ENCODE measurements around the gene SLCO1C1.
"Not testable (repeated sequence)": the region's sequence is repeated elsewhere in the genome, so short reads cannot be mapped to it uniquely, and the experiment has no call there.

SLCO1C1 gene

DNA sequence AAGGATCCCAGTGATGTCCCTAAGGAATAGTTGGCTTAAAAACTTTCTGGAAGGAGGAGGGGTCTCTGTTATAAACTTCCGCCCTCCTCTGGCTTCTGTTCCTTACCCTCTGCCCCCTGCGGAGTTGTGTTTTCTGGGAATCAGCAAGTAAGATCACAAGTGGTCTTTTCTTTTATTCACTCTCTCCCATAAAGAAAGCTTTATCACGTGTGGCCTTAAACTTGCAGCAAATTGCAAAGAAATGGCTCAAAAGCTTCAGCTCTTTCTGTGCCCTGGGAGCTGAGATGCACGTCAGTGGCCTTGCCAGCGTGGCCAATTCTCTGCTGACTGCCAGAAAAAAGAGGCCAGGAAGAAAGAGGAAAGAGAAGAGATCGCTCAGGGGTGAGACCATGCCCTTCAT is at the start of gene SLCO1C1:
SLCO1C1 (plus strand) TSS at position 101 of the 400 bp plus-strand sequence. CDS start 4,245 bp downstream, outside the sequence.
- DNase-seq: peak; percentile 6

DNA sequence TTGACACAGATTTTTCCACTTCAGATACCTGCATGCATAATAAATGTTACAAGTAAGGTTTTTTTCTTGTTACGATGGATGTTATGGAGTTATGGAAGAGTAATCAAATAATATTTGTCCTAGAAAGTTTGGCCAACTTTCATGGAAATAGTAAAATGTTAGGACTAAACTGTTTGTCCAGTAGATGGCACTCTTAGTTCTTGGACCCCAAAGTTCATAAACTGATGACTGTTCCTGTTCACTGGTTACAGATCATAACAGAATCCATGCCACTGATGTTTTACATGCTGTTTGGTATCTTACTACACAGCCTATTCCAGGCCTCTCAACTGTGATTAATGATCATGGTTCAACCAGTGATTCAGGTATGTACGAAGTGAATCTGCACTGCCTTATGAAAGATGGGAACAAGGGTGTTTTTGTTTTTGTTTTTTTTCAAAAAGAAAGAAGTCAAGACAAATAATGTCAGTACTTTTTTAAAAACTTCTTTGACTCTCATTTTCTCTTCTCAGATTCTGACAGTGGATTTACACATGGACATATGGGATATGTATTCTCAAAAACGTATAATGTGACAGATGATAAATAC is 48.8 kb upstream of the SLCO1C1 start:
- peak; percentile 72 for DNase-seq

DNA sequence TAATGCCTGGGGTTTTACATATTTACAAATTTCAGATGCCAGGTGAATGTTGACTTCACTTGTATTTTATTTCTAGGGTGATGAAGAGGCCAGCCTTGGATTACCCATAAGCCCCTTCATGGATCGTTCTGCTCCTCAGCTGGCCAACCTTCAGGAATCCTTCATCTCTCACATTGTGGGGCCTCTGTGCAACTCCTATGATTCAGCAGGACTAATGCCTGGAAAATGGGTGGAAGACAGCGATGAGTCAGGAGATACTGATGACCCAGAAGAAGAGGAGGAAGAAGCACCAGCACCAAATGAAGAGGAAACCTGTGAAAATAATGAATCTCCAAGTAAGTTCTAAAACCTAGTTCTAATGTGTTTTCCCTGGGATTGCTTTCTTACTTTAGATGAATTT is 41.3 kb upstream of the SLCO1C1 start:
- DNase-seq: no peak

GRCh38 chr12:20656600-20656999 is 38.5 kb upstream of the SLCO1C1 start:
- peak; percentile 10 for DNase-seq

DNA sequence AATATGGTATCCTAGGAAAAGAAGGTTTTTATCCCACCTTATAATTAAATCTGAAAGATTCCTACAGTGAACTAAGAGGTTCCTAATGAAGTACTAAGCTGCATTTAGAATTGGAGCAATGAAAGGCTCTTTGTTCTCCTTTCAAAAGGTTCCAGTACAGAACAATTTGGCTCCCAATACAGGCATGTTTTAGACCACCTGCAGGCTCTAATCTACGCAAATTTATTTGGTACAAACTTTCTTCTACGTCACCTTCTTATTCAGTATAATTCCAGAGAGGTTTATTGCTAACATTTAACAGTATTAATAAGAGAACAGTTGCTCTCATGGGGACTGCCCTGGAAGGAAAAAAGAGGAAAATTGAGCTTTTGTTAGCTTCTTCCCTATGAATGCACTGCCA is 37.6 kb upstream of the SLCO1C1 start:
- no peak for DNase-seq

DNA sequence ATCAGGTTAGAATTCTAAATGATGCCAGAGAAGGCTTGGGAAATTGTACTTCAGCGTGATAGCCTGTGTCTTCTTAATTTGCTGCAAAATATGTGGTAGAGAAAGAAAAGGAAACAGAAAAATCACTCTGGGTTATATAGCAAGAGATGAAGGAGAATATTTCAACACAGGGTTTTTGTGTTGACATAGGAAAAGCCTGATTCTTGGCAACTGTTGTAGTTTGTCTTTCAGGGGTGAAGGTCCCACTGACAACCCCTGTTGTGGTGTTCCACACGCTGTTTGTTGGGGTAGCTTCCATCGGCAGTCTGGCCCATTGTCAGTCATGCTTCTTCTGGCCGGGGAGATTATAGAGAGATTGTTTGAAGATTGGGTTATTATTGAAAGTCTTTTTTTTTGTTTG is 13.8 kb upstream of the SLCO1C1 start:
- no peak for DNase-seq

DNA sequence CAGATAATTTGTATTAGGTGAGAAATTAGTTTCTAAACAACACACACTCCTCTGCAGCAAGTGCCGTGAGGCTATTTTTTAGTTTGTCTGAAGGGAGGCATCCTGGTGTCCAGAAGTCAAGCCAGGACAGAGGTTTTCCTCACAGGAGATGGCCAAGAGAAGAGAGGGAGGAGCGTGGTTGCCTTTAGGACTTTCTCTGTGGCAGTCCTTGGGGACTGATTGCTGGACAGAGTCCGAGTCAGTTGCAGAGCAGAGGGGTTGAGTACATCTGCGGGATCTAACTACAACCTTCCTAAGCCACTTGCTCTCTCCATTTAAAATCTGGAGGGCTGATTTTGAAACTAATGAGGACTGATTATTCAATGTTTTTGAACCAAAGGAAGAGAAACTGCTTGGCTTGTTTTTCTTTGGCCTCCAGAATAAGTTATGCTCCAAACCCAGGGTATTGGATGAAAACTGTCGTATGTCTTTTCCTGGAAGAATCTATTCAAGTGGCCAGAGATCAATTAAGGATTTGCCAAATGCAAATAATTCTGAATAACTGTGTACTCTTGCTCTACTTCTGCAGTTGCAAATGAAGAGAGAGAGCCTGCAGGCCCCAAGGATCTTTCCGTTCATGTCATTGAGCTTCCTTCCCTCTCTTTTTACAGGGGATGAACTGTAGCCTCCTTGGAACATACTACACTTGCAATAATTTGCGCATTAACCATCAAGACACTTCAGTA is 1.2 kb downstream of the SLCO1C1 start:
- no peak for DNase-seq

- no peak for DNase-seq
Observed at GRCh38 chr12:20701106-20701505, 6.0 kb downstream of the SLCO1C1 start.

DNA sequence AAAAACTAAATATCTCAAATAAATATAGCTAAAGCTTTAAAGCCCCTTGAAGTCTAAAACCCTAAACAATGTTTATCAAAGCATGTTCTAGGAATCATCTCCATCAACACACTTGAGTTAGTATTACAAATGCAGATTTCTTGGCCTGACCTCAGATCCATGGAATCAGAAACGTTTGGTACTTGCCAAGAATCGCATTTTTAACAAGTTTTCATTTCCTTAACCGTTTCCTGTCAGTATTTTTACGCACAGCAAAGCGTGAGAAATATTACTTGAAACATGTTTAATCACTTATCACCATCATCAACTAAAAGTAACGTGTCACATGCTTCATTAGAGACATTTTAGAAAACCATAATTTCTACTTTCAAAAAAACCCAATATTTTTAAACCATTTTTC is 9.7 kb downstream of the SLCO1C1 start:
- DNase-seq: no peak

- DNase-seq: no peak
Observed at GRCh38 chr12:20711846-20712245, 16.7 kb downstream of the SLCO1C1 start.

DNA sequence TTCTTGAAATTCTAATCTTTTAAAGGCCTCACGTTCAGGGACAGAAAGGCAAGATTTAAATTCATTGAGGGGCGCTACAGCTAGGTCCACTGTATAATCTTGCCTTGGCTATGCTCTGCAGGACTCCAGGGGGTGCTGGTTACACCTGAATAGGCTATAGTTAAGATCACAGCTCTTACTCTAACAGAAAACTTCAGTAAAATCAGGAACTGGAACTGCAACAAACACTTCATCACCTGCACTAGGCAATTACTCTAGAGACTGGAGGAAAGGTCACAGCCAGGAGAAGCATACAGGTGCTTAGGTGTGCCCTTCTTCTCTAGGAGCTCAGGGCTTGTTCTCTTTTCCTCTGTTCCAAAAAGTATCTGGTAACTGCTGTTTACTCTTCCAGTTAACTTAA is 20.9 kb downstream of the SLCO1C1 start:
- no peak for DNase-seq

DNA sequence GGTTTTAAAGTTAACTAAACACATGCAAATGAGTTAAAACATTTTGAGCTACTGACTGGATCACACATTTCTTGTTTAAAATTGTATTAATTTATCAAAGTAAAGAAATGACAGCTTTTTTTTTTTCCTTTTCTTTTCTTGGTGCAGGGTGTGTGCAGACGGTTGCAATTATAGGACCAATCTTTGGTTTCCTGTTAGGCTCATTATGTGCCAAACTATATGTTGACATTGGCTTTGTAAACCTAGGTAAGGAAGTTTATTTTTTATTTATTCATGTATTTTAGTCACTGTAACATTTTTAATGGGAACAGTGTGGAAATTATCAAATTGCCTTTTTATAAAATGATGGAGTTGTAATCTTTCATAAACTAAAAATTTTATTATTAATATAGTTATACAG is 21.9 kb downstream of the SLCO1C1 start:
- DNase-seq: no peak

DNA sequence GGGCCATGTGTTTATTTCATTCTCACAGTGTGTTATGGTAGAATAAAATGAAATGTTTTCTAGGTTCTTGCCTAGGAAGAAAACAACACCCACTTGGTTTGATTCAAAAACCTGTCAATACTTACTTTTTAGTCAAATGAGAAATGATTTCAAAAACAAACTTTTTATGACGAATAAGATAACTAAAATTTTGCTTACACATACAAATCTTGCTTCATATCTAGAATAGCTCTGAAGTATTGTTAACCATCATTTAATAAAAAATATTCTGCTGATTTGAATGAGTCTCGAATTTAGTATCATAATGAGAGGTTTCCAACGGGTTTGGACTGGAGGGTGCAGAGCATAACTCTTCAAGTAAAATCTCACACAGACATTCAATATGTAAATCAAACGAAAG is 23.2 kb downstream of the SLCO1C1 start:
- DNase-seq: no peak

- DNase-seq: no peak
Observed at GRCh38 chr12:20722142-20722541, 27.0 kb downstream of the SLCO1C1 start.

GRCh38 chr12:20731274-20731673 is 36.1 kb downstream of the SLCO1C1 start:
- DNase-seq: no peak

DNA sequence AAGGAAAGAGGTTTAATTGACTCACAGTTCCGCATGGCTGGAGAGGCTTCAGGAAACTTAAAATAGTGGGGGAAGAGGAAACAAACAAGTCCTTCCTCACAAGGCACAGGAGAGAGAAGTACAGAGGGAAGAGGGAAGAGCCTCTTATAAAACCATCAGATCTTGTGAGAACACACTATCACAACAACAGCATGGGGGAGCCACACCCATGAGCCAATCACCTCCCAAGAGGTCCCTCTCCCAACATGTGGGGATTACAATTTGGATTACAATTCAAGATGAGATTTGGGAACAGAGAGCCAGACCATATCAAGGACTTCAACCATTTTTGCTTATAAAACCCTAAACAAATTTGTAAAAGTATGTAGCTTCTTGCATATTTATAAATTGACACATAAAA is 45.8 kb downstream of the SLCO1C1 start:
- DNase-seq: no peak

DNA sequence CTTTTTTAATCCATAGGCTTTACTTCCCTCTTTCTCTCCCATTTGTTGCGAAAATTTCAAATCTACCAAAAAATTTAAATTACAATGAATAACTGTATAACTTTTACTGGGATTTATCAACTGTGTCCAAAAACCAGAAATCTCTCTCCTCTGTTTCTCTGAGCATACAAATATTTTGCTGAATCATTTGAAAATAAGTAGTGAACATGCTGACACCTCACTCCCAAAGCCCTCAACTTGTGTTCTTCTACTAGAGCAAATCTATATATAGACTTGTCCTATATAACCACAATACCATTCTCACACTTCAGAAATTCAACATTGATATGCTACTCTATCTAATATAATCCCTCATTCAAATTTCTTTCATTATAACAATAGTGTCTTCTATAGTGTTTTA is 53.1 kb downstream of the SLCO1C1 start:
- DNase-seq: no peak

- DNase-seq: no peak
Observed at GRCh38 chr12:20751046-20751445, 55.9 kb downstream of the SLCO1C1 start.

DNA sequence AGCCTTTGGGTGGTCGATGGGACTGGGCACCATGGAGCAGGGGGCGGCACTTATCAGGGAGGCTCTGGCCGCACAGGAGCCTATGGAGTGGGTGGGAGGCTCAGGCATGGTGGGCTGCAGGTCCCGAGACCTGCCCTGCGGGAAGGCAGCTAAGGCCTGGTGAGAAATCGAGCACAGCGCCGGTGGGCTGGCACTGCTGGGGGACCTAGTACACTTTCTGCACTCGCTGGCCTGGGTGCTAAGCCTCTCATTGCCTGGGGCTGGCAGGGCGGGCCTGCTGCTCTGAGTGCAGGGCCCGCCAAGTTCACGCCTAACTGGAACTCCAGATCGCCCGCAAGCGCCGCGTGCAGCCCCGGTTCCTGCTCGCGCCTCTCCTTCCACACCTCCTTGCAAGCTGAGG is 82.3 kb downstream of the SLCO1C1 start:
- no peak for DNase-seq

- DNase-seq: no peak
Observed at GRCh38 chr12:20778969-20779368, 83.8 kb downstream of the SLCO1C1 start.

GRCh38 chr12:20779971-20780370 is 84.8 kb downstream of the SLCO1C1 start:
- DNase-seq: not testable (repeated sequence)

DNA sequence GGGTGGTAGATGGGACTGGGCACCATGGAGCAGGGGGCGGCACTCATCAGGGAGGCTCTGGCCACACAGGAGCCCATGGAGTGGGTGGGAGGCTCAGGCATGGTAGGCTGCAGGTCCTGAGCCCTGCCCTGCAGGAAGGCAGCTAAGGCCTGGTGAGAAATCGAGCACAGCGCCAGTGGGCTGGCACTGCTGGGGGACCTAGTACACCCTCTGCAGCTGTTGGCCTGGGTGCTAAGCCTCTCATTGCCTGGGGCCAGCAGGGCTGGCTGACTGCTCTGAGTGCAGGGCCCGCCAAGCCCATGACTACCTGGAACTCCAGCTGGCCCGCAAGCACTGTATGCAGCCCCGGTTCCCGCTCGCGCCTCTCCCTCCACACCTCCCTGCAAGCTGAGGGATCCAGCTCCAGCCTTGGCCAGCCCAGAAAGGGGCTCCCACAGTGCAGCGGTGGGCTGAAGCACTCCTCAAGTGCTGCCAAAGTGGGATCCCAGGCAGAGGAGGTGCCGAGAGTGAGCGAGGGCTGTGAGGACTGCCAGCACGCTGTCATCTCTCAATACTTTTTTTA is 88.7 kb downstream of the SLCO1C1 start:
- not testable (repeated sequence) for DNase-seq

GRCh38 chr12:20792971-20793370 is 97.8 kb downstream of the SLCO1C1 start:
- no peak for DNase-seq

- peak; percentile 33 for DNase-seq
Observed at GRCh38 chr12:20798554-20798953, 103.4 kb downstream of the SLCO1C1 start.

DNA sequence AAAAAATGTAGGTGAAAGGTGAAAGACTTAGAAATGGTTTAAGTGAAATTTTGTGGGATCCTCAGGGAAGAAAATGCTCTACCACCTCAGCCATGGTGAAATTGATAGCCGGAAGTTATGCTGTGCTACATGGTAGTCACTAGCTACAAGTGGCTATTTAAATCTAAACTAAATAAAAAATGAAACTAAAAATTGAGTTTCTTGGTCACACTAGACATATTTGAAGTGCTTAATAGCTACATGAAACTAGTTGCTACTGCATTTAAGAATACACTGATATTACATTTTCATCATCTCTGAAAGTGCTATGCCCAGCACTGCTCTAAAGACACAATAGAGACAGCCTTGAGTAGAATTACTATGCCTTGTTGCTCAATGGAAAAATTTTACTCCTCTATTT is 105.0 kb downstream of the SLCO1C1 start:
- no peak for DNase-seq
